Measurements from ENCODE around the gene KLHL12. TPM values are rescaled to one million over a fixed set of nuclear protein-coding genes. Genes with fewer than 3 reads are reported as not detected.
"Not testable (repeated sequence)": the region's sequence is repeated elsewhere in the genome, so short reads cannot be mapped to it uniquely, and the experiment has no call there.

Gene KLHL12
- total RNA-seq, 2 donors from 2014 or later, result 28.9 to 35.0 TPM

DNA sequence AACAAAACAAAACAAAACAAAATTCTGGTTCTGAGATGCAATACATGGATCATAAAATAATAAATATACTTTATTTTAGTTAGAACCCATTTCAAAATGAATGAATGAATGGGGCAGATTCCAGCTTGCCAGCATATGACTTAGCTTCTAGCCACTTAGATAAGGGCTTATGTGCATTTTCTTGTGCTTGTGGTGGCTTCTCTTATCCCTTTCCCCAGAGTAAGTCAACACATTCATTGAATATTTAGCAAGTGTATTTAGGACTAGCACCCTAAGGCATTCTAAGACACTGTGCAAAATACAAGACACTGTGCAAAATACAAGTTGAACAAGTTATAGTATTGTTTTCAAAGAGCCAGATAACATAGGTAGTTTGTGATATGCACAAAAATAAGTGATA is 26.4 kb upstream of the KLHL12 start:
- ATAC-seq (no peak), DNase-seq (no peak)
- intact Hi-C loops (cut with DNase I, micrococcal nuclease), result no loop called here

DNA sequence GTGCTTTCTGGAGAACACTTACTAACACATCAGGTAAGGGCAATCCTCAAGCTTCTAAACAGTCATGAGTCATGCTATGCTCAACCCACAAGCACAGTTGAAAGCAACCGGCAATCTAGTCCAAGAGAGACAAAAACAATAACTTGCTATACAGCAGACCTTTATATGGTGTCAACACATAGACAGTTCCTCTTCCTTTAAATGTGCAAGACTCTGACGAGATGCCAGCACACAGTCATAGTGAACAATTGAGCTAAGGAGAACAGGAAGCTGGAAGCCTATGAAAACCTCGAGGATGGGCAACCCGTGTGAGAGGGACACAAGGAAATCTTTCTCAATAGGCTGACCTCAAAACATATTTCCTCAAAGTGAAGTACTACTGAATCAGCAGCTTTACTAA is 25.8 kb upstream of the KLHL12 start:
- ATAC-seq (peak; percentile 61), DNase-seq (peak in 1 of 2 donors; percentile 60)
- intact Hi-C loops (cut with DNase I, micrococcal nuclease), result no loop called here

DNA sequence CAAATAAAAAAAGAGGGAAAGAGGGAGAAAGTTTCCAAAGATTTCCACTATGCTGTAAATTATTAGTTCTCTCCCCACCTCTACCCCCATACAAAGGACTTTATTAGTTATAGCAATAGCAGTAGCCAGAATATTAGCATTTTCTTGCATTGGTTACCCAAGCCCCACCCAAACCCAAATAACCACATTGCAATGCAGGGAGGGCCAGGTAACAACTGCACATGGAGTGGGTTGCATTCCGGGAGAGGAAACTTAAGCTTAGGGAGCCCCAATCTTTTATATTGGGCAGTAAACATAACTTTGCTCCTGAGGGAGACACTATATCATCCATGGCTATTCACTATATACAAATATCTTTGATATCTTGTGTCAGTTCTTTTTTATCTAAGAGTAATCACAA is 25.1 kb upstream of the KLHL12 start:
- intact Hi-C loops (cut with DNase I, micrococcal nuclease), result no loop called here
- ATAC-seq (no peak), DNase-seq (no peak)

DNA sequence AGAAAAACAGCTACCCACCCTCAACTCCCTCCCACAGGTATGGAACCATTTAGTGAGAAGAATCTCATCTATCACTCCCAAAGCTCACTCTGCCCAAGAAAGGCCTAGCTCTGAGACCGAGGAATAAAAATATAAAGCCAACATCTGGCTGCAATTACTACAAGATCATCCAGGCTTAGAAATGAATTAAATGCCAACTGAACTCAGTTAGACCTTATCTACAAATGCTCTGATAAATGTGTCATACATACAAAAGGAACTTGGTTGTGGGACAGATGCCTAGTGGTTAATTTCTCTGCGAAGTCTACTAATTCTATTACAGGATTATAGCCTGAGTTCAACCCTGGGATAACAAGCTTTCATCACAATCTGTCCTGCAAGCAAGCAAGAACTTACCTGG is 24.4 kb upstream of the KLHL12 start:
- ATAC-seq (no peak), DNase-seq (no peak)
- intact Hi-C loops (cut with DNase I, micrococcal nuclease), result no loop called here

DNA sequence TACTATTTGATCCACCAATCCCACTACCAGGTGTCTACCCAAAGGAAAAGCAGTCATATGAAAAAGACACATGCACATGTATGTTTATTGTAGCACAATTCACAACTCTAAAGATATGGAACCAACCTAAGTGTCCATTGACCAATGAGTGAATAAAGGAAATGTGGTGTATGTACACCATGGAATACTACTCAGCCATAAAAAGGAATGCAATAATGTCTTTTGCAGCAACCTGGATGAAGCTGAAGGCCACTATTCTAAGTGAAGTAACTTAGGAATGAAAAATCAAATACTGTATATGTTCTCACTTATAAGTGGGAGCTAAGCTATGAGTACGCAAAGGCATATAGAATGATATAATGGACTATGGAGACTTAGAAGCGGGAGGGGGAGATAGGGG is 18.4 kb upstream of the KLHL12 start:
- ATAC-seq (no peak), DNase-seq (no peak)
- intact Hi-C loops (cut with DNase I, micrococcal nuclease), result no loop called here

DNA sequence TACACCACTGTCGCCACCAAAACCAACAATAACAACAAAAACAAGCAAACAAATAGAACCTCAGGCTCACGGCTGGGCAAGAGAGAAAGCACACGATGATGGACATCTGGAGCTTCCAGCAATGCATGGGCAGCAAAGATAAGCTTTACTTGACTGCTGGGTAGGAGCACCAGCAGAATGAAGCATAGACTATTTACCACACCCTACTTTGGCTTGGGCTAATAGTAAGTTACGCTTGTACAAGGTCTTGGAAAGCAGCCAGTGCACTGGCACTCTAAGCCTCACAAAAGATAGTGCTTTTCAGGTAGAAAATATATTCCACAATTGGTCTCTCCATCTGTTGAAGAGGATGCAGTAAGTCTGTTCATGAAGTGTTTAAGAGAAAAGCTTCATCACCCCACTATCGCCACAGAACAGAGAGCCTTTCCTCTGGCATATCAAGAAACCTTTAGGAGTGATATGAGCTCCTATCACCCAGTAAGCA is 17.4 kb upstream of the KLHL12 start:
- no peak for DNase-seq
- no peak for ATAC-seq
- intact Hi-C loops (cut with DNase I, micrococcal nuclease), result no loop called here

DNA sequence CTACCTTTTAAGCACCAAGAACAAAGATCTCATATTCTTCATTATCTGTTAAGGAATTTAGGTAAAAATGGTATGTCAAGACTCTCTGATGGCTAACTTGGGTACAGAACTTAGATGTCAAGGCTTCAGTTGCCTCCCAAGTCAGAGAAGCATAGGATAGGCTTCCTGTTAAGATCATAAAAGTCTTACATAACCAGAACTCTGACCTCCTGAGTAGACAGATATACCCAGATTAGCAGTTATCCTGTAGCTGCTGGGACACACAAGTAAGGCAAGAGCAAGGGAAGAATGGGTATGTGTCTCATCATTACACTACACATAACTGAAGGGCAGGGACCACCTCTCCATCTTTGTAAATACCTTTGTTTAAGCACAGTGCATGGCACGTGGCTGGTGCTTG is 15.4 kb upstream of the KLHL12 start:
- ATAC-seq, result peak; percentile 65
- intact Hi-C loops (cut with DNase I, micrococcal nuclease), result no loop called here
- DNase-seq, result no peak

DNA sequence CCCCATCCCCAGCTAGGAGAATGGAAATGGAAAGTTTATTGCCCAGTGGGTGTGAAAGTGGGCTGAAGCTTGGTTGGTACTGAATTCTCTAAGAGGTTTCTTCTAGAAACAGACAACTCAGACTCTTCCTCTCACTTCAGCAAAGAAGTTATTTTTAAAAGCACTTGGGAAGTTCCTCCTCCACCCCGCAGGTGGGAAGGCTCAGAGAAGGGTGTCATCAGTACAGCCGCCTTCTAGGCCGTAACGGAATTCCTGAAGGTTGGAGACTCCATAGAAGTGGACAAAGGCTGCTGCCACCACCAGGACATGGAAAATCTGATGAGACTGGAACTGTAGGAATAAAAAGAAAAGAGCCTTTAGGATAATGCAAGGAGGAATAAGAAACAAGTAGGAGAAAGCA is 14.3 kb upstream of the KLHL12 start:
- ATAC-seq (no peak), DNase-seq (no peak)
- intact Hi-C loops (cut with DNase I, micrococcal nuclease), result no loop called here

DNA sequence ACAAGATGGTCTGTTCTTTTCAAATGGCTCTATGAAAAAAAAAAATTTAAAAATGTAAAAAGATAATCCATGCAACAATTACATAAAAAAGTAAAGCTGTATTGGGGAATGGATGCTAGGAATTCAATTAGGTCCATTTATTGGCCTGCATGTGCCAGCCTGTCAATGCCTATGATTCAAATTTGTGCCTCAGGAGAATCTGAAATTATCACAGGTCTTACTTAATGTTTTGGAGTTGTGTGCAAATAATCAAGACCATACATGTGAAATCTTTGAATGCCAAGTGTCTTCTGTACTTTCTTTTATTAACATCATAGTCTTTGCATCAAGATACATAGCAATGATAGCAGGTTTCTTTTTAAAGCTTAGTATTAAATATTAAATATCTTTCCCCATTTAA is 13.5 kb upstream of the KLHL12 start:
- ATAC-seq (no peak), DNase-seq (no peak)
- intact Hi-C loops (cut with DNase I, micrococcal nuclease), result no loop called here

DNA sequence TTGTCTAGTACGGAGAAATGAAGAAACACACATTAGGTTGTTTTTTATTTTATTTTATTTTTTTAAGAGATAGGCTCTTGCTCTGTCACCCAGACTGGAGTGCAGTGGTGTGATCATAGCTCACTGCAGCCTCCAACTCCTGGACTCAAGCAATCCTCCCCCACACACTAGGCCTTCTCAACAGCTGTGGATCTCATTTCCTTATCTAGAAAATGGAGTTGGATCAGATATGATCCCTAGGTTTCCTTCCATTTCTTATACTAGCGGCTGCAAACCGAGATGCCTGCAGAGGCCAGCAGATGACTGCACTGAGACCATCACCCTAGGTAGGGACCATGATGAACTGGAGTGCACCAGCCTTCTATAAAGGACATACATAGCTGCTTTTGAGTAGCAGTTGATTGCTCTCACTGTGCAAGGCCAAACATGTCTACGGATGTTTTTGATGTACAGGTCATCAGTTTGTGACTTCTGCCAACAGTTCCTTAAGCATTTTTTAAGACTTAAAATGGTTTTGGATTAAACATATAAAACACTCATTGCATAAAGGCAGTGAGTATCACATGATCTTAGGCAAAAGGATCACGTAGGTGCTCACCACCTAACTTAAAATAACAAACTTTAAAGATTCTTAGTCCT is 11.4 kb upstream of the KLHL12 start:
- no peak for ATAC-seq
- intact Hi-C loops (cut with DNase I, micrococcal nuclease), result loop anchor here in 1 of 2 donors (10.0 kb wide), 1 partner anchor 56 kb away; no protein-coding TSS in a partner anchor
- DNase-seq, result no peak

DNA sequence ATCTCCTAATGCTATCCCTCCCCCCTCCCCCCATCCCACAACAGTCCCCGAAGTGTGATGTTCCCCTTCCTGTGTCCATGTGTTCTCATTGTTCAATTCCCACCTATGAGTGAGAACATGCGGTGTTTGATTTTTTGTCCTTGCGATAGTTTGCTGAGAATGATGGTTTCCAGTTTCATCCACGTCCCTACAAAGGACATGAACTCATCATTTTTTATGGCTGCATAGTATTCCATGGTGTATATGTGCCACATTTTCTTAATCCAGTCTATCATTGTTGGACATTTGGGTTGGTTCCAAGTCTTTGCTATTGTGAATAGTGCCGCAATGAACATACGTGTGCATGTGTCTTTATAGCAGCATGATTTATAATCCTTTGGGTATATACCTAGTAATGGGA is 9.4 kb upstream of the KLHL12 start:
- intact Hi-C loops (cut with DNase I, micrococcal nuclease), result loop anchor here in 1 of 2 donors (10.0 kb wide), 1 partner anchor 58 kb away; no protein-coding TSS in a partner anchor
- DNase-seq, ATAC-seq: not testable (repeated sequence)

DNA sequence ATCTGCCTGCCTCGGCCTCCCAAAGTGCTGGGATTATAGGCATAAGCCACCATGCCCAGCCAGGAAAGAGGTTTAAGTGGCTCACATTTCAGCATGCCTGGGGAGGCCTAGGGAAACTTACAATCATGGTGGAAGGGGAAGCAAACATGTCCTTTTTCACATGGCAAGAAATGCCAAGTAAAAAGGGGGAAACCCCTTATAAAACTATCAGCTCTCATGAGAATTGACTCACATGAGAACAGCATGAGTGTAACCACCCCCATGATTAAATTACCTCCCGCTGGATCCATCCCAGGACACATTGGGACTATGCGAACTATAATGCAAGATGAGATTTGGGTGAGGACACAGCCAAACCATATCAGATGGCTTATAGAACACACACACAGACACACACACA is 8.8 kb upstream of the KLHL12 start:
- ATAC-seq (no peak), DNase-seq (no peak)
- intact Hi-C loops (cut with DNase I, micrococcal nuclease), result loop anchor here in 1 of 2 donors (10.0 kb wide), 1 partner anchor 59 kb away; no protein-coding TSS in a partner anchor

DNA sequence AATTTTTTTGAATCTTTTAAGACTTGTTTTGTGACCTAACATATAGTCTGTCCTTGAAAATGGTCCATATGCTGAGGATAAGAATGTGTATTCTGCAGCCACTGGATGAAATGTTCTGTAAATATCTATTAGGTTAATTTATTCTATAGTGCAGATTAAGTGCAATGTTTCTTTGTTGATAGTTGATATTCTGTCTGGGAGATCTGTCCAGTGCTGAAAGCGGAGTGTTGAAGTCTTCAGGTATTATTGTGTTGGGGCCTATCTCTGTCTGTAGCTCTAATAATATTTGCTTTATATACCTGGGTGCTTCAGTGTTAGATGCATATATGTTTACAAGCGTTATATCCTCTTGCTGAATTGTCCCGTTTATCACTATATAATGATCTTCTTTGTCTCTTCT is 7.7 kb upstream of the KLHL12 start:
- intact Hi-C loops (cut with DNase I, micrococcal nuclease), result loop anchor here in 1 of 2 donors (10.0 kb wide), 1 partner anchor 60 kb away; no protein-coding TSS in a partner anchor
- ATAC-seq (no peak), DNase-seq (no peak)

DNA sequence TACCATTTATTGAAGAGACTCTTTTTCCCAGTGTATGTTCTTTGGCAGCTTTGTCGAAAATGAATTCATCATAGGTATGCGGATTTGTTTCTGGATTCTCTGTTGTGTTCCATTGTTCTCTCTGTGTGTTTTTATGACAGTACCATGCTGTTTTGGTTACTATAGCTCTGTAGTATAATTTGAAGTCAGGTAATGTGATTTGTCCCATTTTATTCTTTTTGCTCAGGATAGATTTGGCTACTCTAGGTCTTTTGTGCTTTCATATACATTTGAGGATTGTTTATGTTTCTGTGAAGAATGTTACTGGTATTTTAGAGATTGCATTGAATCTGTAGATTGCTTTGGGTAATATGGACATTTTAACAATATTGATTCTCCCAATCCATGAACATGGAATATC is 5.4 kb upstream of the KLHL12 start:
- intact Hi-C loops (cut with DNase I, micrococcal nuclease), result loop anchor here in 1 of 2 donors (10.0 kb wide), 1 partner anchor 62 kb away; no protein-coding TSS in a partner anchor
- ATAC-seq (no peak), DNase-seq (no peak)

DNA sequence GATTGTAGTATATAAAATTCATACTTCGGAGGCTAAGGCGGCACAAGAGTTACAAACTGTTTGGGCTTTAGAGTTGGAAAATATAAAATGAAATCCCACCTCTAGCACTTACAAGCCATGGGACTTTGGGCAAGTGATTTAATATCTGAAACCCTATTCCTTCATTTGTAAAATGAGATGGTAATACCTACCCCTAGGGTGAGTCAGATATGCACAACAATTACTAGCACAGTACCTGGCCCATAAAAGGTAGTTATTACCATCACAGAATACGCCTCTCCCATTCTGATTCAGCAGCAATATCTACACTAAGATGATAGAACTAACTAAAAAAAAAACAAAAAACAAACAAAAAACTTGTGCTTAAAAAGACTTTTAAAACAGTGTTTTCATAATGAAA is 3.5 kb downstream of the KLHL12 start:
- DNase-seq (no peak), ATAC-seq (no peak)
- intact Hi-C loops (cut with DNase I, micrococcal nuclease), result no loop called here

DNA sequence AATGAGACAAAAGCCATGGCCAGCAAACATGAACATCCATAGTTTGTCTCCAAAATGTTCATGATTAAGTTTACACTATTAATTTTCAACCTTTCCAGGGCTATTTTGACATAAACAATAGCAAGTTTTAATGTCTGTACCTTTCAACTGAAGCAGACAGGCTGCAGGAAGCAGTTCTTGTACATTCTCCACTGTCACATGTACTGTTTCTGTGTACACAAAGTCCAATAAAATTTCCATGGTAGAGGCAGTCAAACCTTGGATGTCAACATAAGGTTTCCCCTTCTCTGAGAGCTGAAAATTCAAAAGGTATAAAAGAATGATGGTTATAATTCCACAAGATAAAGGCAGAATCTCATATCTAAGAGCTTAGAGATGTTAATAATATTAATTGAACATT is 7.4 kb downstream of the KLHL12 start:
- ATAC-seq (peak; percentile 91), DNase-seq (no peak)
- intact Hi-C loops (cut with DNase I, micrococcal nuclease), result no loop called here

DNA sequence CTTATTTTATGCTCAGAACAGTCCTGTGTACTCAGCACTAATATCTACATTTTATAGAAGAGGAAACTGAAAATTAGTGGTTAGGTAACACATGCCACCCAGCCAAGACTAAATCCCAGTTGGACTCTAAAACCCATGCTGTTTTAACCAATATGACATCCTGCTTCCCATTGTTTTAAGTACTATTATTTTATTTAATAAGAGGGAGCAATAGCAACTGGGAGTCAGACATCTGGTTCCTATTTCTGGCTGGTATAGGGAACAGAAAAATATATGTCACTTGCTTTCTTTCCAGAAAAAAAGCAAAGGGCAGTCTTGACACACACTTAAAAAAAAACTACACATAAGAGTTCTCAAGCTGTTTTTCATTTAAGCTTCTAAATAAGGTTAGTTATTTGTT is 11.9 kb downstream of the KLHL12 start:
- intact Hi-C loops (cut with DNase I, micrococcal nuclease), result no loop called here
- ATAC-seq, result no peak

DNA sequence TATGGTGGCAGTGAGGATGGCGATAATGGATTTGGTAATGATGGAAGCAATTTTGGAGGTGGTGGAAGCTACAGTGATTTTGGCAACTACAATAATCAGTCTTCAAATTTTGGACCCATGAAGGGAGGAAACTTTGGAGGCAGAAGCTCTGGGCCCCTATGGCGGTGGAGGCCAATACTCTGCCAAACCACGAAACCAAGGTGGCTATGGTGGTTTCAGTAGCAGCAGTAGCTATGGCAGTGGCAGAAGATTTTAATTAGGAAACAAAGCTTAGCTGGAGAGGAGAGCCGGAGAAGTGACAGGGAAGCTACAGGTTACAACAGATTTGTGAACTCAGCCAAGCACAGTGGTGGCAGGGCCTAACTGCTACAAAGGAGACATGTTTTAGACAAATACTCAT is 14.6 kb downstream of the KLHL12 start:
- ATAC-seq; intact Hi-C loops (cut with DNase I, micrococcal nuclease): not testable (repeated sequence)

More for the DNA sequence above, 11.9 kb downstream of the KLHL12 start:
- DNase-seq, result no peak

DNA sequence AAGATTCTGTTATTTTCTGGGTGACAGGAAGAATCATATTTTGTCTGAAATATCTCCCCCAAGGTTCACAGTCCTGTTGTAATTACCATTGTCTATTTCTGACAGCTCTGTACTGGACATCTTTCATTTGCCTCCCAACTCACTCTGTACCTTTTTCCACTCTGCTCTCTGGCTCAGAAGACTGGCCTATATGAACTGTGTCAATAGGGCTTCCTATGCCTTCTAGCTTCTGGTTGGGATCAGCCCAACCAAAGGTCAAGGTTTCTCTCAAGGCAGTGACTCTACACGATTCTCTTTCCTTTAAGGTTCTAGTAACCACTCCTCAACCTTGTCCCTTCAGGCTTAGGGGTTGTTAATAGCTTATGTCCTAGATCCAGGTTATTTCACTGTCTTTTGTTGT is 17.5 kb downstream of the KLHL12 start:
- intact Hi-C loops (cut with DNase I, micrococcal nuclease), result no loop called here
- peak; percentile 68 for ATAC-seq
- DNase-seq, result no peak

More for the DNA sequence above, 14.6 kb downstream of the KLHL12 start:
- DNase-seq, result not testable (repeated sequence)

DNA sequence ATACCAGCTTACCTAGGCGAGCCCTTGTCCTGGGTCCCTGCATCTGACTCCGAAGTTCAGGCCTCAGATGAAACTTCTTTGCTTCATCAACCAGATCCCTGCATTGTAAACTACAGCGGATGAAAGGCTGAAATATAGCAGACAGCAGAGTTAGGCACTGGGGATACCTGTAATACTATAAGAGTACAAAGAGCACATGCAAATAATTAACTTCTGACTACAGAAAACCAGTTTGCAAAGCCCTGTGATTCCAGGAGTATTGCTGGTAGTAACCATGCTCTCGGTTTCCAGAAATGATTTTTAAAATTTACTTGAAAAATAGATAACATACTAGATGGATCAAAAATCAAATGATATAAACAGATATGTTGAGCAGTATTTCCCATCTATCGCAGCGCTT is 18.0 kb downstream of the KLHL12 start:
- DNase-seq (no peak), ATAC-seq (peak; percentile 50)
- intact Hi-C loops (cut with DNase I, micrococcal nuclease), result no loop called here

DNA sequence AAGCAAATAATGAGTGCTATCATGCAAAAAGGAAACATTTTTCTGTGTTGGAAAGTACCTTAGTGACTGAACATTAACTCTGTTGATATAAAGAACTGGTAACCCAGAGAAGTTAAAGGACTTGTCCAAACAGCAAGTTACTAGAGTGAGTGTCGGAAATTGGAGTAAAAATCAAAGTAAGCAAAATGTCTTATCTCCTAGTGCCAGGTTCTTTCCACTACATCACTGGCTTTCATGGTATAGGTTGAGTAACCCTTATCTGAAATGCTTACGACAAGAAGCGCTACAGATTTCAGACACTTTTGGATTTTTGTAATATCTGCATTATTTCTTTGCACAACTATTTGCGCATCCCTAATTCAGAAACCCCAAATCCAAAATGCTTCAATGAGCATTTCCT is 21.7 kb downstream of the KLHL12 start:
- ATAC-seq (no peak), DNase-seq (no peak)
- intact Hi-C loops (cut with DNase I, micrococcal nuclease), result no loop called here

Measured in left colon (tissue), 2 donors.